Natural killer cell (primary cell): Measurements from ENCODE around the gene NPHP4. TPM values are rescaled to one million over a fixed set of nuclear protein-coding genes. Genes with fewer than 3 reads are reported as not detected.
A peak's percentile ranks its signal among the peaks of the same experiment; 100 is the strongest.

Experiments
- ATAC-seq, 3 donors: fragments of 150-1000 bp in 2 of 3; fragments of 200-7000 bp in 1 of 3; cut with Tn5 transposase; 1 replicate in 1 of 3; 2 replicates in 2 of 3; pipeline ENCODE4 v1.10.0; 2021; ENCODE audit warnings: mild to moderate bottlenecking in 2 of 3, moderate library complexity in 2 of 3
- DNase-seq, 2 donors: peaks; one replicate each; pipeline versions ENCODE4 v3.0.0 to v3.0.0-alpha.2; 2013 to 2021; ENCODE audit warnings: mixed read lengths in 1 of 2
- H3K27ac ChIP-seq: one replicate; pipeline ENCODE4 v1.5.1; 2013; ENCODE audit warnings: mild to moderate bottlenecking, low read length
- H3K27me3 ChIP-seq: one replicate; pipeline ENCODE4 v1.6.1; 2013; ENCODE audit warnings: low read length; ENCODE audit not compliant: control insufficient read depth, insufficient read depth
- H3K36me3 ChIP-seq: one replicate; pipeline ENCODE4 v1.6.1; 2013; ENCODE audit warnings: low read length; ENCODE audit not compliant: control insufficient read depth, insufficient read depth
- H3K4me1 ChIP-seq: one replicate; pipeline ENCODE4 v1.6.1; 2013; ENCODE audit warnings: low read length; ENCODE audit not compliant: control insufficient read depth, insufficient read depth
- H3K4me3 ChIP-seq: one replicate; pipeline ENCODE4 v1.5.1; 2013; ENCODE audit warnings: low read length
- H3K9me3 ChIP-seq: one replicate; pipeline ENCODE4 v1.6.1; 2013; ENCODE audit warnings: low read length; ENCODE audit not compliant: control insufficient read depth, insufficient read depth
- H3K27ac Mint-ChIP-seq, 2 donors: one replicate each; pipeline ENCODE4 v1.8.0; 2022; ENCODE audit warnings: mild to moderate bottlenecking in 2 of 2, mixed read lengths in 2 of 2, moderate library complexity in 1 of 2
- H3K27me3 Mint-ChIP-seq, 2 donors: one replicate each; pipeline ENCODE4 v1.8.0; 2022; ENCODE audit warnings: low read depth in 2 of 2, mixed read lengths in 2 of 2
- H3K36me3 Mint-ChIP-seq: one replicate; pipeline ENCODE4 v1.8.0; 2022; ENCODE audit warnings: mixed read lengths
- H3K4me1 Mint-ChIP-seq, 2 donors: one replicate each; pipeline ENCODE4 v1.8.0; 2022; ENCODE audit warnings: mixed read lengths in 2 of 2
- H3K4me3 Mint-ChIP-seq: one replicate; pipeline ENCODE4 v1.8.0; 2022; ENCODE audit warnings: mild to moderate bottlenecking, moderate library complexity, mixed read lengths
- H3K9me3 Mint-ChIP-seq, 2 donors: one replicate each; pipeline ENCODE4 v1.8.0; 2022; ENCODE audit warnings: mixed read lengths in 2 of 2
- CTCF ChIP-seq: fragments of 200-600 bp; IDR thresholded peaks from one replicate; pipeline ENCODE4 v1.8.0; 2022; ENCODE audit warnings: antibody characterized with exemption
- WGBS: methylation state at CpG from one replicate; pipeline ENCODE4 v1.1.7; 2013; ENCODE audit warnings: missing lambda C conversion rate; ENCODE audit not compliant: insufficient coverage; 5-methylcytosine and 5-hydroxymethylcytosine counted together
- intact Hi-C: fragments of 100-400 bp; cut with micrococcal nuclease; formaldehyde crosslinking; loops from one replicate; pipeline ENCODE4 v1.14.2; 2022
- total RNA-seq, 4 donors: library from RNA; stranded (reverse); fragments of 120-200 nt in 1 of 4; gene quantifications; one replicate each; pipeline versions ENCODE4 v1.2.3 to v1.2.4, GENCODE V29; 2013 to 2022

NPHP4 gene
- total RNA-seq, 3 donors from 2014 or later (not counting 1 experiment from before 2014, with no cell fraction given) = 6.3 to 14.7 (median 10.1) TPM

GRCh38 chr1:6012529-6013318 lies 20.5 kb upstream of the NPHP4 start:
- Mint-ChIP-seq H3K4me1 (peaks cover 20 to 57% of the 10 kb centered on the region in 2 donors), H3K9me3 (no peaks in the 10 kb centered on the region), H3K36me3 (no peaks in the 10 kb centered on the region), H3K27ac (peak overlapping the region; percentile 81 to 92), H3K4me3 (peak overlapping the region; percentile 37), H3K27me3 (no peaks in the 10 kb centered on the region)
- H3K9me3 ChIP-seq = peaks cover 7% of the 10 kb centered on the region
- H3K27me3 ChIP-seq = no peaks in the 10 kb centered on the region
- no peak overlapping the region for H3K4me3 ChIP-seq
- H3K4me1 ChIP-seq = peaks cover 36% of the 10 kb centered on the region
- H3K27ac ChIP-seq = peak overlapping the region; percentile 21
- H3K36me3 ChIP-seq = peaks cover 2% of the 10 kb centered on the region
- intact Hi-C loops = no loop called here
- peak; percentile 67 to 72 (median 69) for ATAC-seq
- WGBS = 61% methylated on average over 17 of the region's 17 CpGs
- DNase-seq = peak in 1 of 2 donors; percentile 39
- no peak for TF ChIP-seq CTCF

GRCh38 chr1:6011946-6012258 lies 19.7 kb upstream of the NPHP4 start:
- peak overlapping the region; percentile 34 for H3K27ac ChIP-seq
- peaks cover 7% of the 10 kb centered on the region for H3K9me3 ChIP-seq
- 69% methylated on average over 3 of the region's 3 CpGs for WGBS
- H3K4me3 Mint-ChIP-seq = no peak overlapping the region
- peaks cover 2% of the 10 kb centered on the region for H3K36me3 ChIP-seq
- no peaks in the 10 kb centered on the region for H3K9me3 Mint-ChIP-seq
- H3K36me3 Mint-ChIP-seq = no peaks in the 10 kb centered on the region
- TF ChIP-seq CTCF = no peak
- no peak for ATAC-seq
- no peak overlapping the region for H3K4me3 ChIP-seq
- intact Hi-C loops = no loop called here
- peaks cover 44% of the 10 kb centered on the region for H3K4me1 ChIP-seq
- H3K27me3 Mint-ChIP-seq = no peaks in the 10 kb centered on the region
- peak overlapping the region; percentile 82 to 92 for H3K27ac Mint-ChIP-seq
- no peak for DNase-seq
- no peaks in the 10 kb centered on the region for H3K27me3 ChIP-seq
- H3K4me1 Mint-ChIP-seq = peaks cover 20 to 56% of the 10 kb centered on the region in 2 donors

GRCh38 chr1:6011161-6011945 lies 19.1 kb upstream of the NPHP4 start:
- Mint-ChIP-seq H3K27me3 (no peaks in the 10 kb centered on the region), H3K9me3 (no peaks in the 10 kb centered on the region), H3K27ac (peak overlapping the region; percentile 82 to 92), H3K4me3 (no peak overlapping the region), H3K4me1 (peaks cover 20 to 56% of the 10 kb centered on the region in 2 donors), H3K36me3 (no peaks in the 10 kb centered on the region)
- intact Hi-C loops = no loop called here
- ATAC-seq (no peak), DNase-seq (no peak)
- Histone ChIP-seq H3K4me1 (peaks cover 50% of the 10 kb centered on the region), H3K4me3 (no peak overlapping the region), H3K27ac (peak overlapping the region; percentile 34), H3K36me3 (peaks cover 2% of the 10 kb centered on the region), H3K9me3 (peaks cover 7% of the 10 kb centered on the region), H3K27me3 (no peaks in the 10 kb centered on the region)
- no peak for TF ChIP-seq CTCF
- 94% methylated on average over 19 of the region's 19 CpGs for WGBS
